Astrocyte (in vitro differentiated cells and primary cell): Measurements from ENCODE around the gene ACSL4.
"Not testable (repeated sequence)": the region's sequence is repeated elsewhere in the genome, so short reads cannot be mapped to it uniquely, and the experiment has no call there.

Experiments
- CTCF ChIP-seq: IDR thresholded peaks from 2 replicates; pipeline ENCODE4 v1.5.1; 2011; ENCODE audit warnings: low read depth, mild to moderate bottlenecking, inconsistent platforms, low read length, moderate library complexity; ENCODE audit not compliant: insufficient read depth
- EZH2 ChIP-seq: IDR thresholded peaks from 2 replicates; pipeline ENCODE4 v1.6.1; 2012; ENCODE audit warnings: mild to moderate bottlenecking, low read length, inconsistent platforms; ENCODE audit not compliant: insufficient read depth

- TF ChIP-seq CTCF, EZH2: not testable (repeated sequence)
These were observed 95.6 kb downstream of the ACSL4 start for GRCh38 chrX:109637477-109637876.
